MM.1S (cell line): ENCODE data around the gene EEA1.

Source experiments
- CTCF ChIP-seq: fragments of 300-600 bp; sonication (generic); IDR thresholded peaks from 2 replicates; pipeline ENCODE4 v1.5.1; 2016; ENCODE audit warnings: antibody characterized with exemption, low read length, mixed read lengths
- EZH2 ChIP-seq: fragments of 300-600 bp; sonication (generic); optimal IDR thresholded peaks from 2 replicates; pipeline ENCODE3; 2017; ENCODE audit warnings: low read depth, mild to moderate bottlenecking, antibody characterized with exemption, low read length, mixed read lengths
- EZH2phosphoT487 ChIP-seq: fragments of 300-600 bp; sonication (generic); IDR thresholded peaks from 2 replicates; pipeline ENCODE4 v1.6.1; 2018; ENCODE audit warnings: antibody characterized with exemption, low read length

GRCh38 chr12:92953747-92954146, 24.7 kb upstream of the EEA1 start:
- TF ChIP-seq EZH2 (no peak), CTCF (no peak; the same call in 1 of the 2 replicates), EZH2phosphoT487 (no peak)
